Measurements from ENCODE around the gene MPHOSPH9.

MPHOSPH9 gene

DNA sequence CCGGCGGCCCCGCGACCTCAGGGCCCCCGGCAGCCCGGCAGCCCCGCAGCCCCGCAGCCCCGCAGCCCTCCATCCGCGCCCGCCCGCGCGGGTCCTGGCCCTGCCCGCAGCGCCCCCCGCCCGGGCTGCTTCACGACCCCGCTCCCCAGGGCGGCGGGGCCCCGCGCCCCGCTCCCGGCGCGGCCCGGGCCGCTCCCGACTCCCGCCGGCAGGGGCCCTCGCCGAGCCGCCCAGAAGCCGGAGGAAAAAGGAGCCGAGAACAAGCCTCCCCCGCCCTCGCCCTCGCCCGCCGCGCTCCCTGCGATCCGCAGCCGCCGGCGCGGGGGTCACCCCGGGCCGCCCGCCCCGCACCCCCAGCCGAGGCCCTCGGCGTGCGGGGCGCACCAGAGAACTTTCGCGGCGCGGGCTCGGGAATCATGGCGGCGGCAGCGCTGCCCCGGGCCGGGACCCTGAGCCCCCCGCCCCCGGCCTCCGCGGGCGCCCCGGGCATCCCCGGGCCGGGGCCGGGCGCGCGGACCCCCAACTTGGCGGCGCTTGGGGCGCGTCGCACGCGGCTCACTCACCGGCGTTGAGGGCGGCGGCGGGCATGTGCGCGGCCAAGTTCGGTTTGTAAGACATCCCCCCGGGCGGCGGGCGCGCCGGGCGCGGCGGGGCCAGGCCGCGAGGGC lies 38.2 kb upstream of the MPHOSPH9 start:
- ChIA-PET CTCF (interaction anchor here (1.0 to 1.2 kb wide), 2 partner anchors 33 to 189 kb away, joined by 3 read pairs; no protein-coding TSS in a partner anchor), POLR2A (interaction anchor here (0.9 kb wide), 1 partner anchor 39 kb away, joined by 5 read pairs; no protein-coding TSS in a partner anchor)
- peak; percentile 91 for DNase-seq (ENCODE audit: extremely low spot score)
- TF ChIP-seq, protein P1, sequence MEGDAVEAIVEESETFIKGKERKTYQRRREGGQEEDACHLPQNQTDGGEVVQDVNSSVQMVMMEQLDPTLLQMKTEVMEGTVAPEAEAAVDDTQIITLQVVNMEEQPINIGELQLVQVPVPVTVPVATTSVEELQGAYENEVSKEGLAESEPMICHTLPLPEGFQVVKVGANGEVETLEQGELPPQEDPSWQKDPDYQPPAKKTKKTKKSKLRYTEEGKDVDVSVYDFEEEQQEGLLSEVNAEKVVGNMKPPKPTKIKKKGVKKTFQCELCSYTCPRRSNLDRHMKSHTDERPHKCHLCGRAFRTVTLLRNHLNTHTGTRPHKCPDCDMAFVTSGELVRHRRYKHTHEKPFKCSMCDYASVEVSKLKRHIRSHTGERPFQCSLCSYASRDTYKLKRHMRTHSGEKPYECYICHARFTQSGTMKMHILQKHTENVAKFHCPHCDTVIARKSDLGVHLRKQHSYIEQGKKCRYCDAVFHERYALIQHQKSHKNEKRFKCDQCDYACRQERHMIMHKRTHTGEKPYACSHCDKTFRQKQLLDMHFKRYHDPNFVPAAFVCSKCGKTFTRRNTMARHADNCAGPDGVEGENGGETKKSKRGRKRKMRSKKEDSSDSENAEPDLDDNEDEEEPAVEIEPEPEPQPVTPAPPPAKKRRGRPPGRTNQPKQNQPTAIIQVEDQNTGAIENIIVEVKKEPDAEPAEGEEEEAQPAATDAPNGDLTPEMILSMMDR (IDR thresholded peaks at IDR 0.05; ENCODE audit: control extremely low read depth, extremely low read depth, low read depth, missing control alignments), result peak; percentile 75

DNA sequence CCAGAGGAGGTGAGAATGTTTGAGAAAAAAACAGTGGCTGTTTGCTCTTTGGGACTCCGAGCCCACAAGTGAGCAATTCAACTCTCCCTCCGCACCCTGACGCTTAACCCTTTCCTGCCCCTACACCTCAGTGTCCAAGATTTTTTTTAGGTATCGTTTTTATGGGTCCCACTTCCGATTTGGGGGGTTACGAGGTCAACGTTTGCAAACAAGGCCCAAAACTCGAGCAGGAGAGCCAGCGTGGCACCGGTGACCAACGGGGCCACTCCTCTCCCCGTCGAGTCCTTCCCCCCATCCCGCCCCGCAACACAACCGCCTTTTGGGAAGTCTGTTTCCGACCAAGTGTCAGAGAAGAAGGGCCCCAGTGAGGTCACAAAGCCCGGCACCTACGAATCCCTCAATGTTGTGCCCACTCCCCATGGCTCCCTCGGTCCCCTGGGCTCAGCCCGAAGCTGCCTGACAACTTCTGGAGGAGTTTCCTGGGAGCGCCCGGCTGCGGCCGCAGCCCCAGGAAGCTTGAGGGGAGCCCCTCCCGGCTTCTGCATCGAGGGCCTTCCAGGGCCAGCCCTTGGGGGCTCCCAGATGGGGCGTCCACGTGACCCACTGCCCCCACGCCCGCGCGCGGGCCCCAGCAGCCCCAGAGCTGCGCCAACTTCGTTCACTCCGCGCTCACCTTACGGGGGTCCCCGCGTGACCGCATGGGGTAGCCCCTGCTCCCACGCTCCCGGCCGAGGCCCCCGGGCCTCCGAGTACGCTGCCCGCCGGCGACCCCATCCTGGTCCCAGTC lies 37.5 kb upstream of the MPHOSPH9 start:
- ChIA-PET POLR2A (interaction anchor here (0.9 kb wide), 1 partner anchor 38 kb away, joined by 5 read pairs; no protein-coding TSS in a partner anchor), CTCF (interaction anchor here (0.9 to 1.7 kb wide), 6 partner anchors 12 to 189 kb away, joined by 3 to 4 read pairs (median 3); partner anchors contain the start of genes MPHOSPH9 and MTRFR)
- peak; percentile 38 for DNase-seq (ENCODE audit: extremely low spot score)

DNA sequence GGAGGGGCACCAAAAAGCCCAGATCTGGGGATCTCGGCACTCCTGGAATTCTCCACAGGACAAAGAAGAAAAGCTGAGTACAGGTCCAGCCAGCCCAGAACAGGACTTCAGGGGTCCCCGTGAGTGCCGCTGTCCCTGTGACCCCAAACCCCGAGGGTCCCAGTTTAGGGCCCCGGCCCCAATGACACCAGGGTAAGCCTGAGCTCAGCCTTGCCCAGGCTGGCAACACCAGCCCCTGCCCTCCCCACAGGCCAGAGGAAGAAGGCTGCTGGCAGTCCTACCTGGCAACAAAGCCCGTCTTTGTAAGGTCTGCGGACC lies 36.9 kb upstream of the MPHOSPH9 start:
- ChIA-PET POLR2A (no interaction called here), CTCF (interaction anchor here (0.9 to 1.8 kb wide), 10 partner anchors 12 to 352 kb away, joined by 3 to 8 read pairs (median 3); partner anchors contain the start of genes MPHOSPH9 and MTRFR)
- no peak for DNase-seq (ENCODE audit: extremely low spot score)
- TF ChIP-seq, protein P1 (IDR thresholded peaks at IDR 0.05; ENCODE audit: control extremely low read depth, extremely low read depth, low read depth, missing control alignments), result no peak

More for the DNA sequence above, 37.5 kb upstream of the MPHOSPH9 start:
- TF ChIP-seq, protein P1 (IDR thresholded peaks at IDR 0.05; ENCODE audit: control extremely low read depth, extremely low read depth, low read depth, missing control alignments), result no peak

DNA sequence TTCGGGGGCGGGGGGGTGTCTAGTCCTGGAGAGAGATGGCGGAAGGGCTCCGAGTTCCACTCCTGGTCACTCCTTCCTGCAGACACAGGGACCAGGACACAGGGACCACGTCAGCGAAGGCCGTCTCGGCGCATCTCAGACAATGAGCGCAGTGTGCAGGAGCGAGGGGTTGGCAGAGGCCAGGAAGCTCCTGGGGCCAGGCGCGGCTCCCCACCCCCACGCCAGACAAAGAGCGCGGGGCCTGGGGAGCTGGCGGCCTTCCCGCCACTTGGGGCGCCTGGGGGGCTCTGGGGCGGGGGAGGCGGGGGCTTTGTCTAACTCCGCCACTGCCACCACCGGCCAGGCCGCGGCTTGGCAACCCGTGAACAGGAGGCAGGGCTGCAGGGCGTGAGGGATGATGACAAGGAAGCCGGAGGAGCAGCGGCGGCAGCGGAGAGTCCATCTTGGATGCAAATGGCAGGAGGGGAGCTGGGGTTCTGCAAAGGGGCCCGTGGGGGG lies 36.5 kb upstream of the MPHOSPH9 start:
- ChIA-PET POLR2A (interaction anchor here (0.6 to 0.7 kb wide), 2 partner anchors 11 to 233 kb away, joined by 3 read pairs; no protein-coding TSS in a partner anchor), CTCF (interaction anchor here (0.9 to 1.8 kb wide), 8 partner anchors 17 to 352 kb away, joined by 3 to 8 read pairs (median 3); partner anchors contain the start of genes MPHOSPH9 and MTRFR)
- peak; percentile 60 for DNase-seq (ENCODE audit: extremely low spot score)
- TF ChIP-seq, protein P1 (IDR thresholded peaks at IDR 0.05; ENCODE audit: control extremely low read depth, extremely low read depth, low read depth, missing control alignments), result no peak

DNA sequence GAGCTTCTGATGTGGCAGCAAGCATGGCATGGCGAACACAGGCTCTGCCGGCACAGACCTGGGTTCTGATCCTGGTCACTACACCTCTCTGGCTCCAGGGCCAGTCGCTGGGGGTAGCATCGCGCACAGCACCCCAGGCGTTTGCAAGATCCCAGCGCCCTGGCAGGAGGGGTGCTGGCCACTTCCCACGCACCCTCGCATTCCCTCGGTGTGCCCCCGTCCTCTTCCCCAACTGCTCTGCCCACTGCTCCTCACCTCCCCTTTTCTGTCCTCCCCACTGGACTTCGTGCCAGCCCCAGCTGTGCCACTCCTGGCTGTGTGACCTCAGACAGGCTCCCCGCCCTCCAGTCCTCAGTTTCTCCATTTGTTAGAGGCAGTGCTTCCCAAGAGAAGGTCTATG lies 35.9 kb upstream of the MPHOSPH9 start:
- POLR2A ChIA-PET, result interaction anchor here (0.6 to 0.8 kb wide), 3 partner anchors 11 to 233 kb away, joined by 3 read pairs; partner anchors contain the start of gene MPHOSPH9
- CTCF ChIA-PET, result interaction anchor here (1.3 to 1.8 kb wide), 5 partner anchors 25 to 353 kb away, joined by 3 to 8 read pairs (median 3); no protein-coding TSS in a partner anchor
- no peak for DNase-seq (ENCODE audit: extremely low spot score)
- TF ChIP-seq, protein P1 (IDR thresholded peaks at IDR 0.05; ENCODE audit: control extremely low read depth, extremely low read depth, low read depth, missing control alignments), result no peak

Data from GM10248 (cell line).